ENCODE results near the gene SCPEP1.

The SCPEP1 gene

GRCh38 chr17:57004944-57005579 lies 27.1 kb downstream of the SCPEP1 start:
- DNase-seq = no peak

- DNase-seq = no peak
These were observed 28.1 kb downstream of the SCPEP1 start for GRCh38 chr17:57006040-57006439.

- no peak for DNase-seq
These were observed 31.0 kb downstream of the SCPEP1 start for GRCh38 chr17:57008958-57009357.

- DNase-seq = peak; percentile 20
These were observed 32.0 kb downstream of the SCPEP1 start for GRCh38 chr17:57009737-57010445.

GRCh38 chr17:57010487-57010886 lies 32.6 kb downstream of the SCPEP1 start:
- no peak for DNase-seq

GRCh38 chr17:57011491-57012015 lies 33.6 kb downstream of the SCPEP1 start:
- no peak for DNase-seq

- no peak for DNase-seq
These were observed 38.3 kb downstream of the SCPEP1 start for GRCh38 chr17:57016071-57016763.

- peak; percentile 27 for DNase-seq
These were observed 38.8 kb downstream of the SCPEP1 start for GRCh38 chr17:57016764-57017116.

GRCh38 chr17:57017625-57018024 lies 39.7 kb downstream of the SCPEP1 start:
- DNase-seq = no peak

GRCh38 chr17:57020208-57020607 lies 42.3 kb downstream of the SCPEP1 start:
- DNase-seq = no peak

- DNase-seq = no peak
These were observed 43.5 kb downstream of the SCPEP1 start for GRCh38 chr17:57021226-57021940.

- no peak for DNase-seq
These were observed 47.9 kb downstream of the SCPEP1 start for GRCh38 chr17:57025876-57026275.

GRCh38 chr17:57027852-57028251 lies 49.9 kb downstream of the SCPEP1 start:
- DNase-seq = no peak

- DNase-seq = no peak
These were observed 54.4 kb downstream of the SCPEP1 start for GRCh38 chr17:57032343-57032742.

GRCh38 chr17:57033296-57033695 lies 55.4 kb downstream of the SCPEP1 start:
- no peak for DNase-seq

GRCh38 chr17:57034807-57035754 lies 57.1 kb downstream of the SCPEP1 start:
- no peak for DNase-seq

GRCh38 chr17:57035971-57036481 lies 58.1 kb downstream of the SCPEP1 start:
- no peak for DNase-seq

- no peak for DNase-seq
These were observed 59.5 kb downstream of the SCPEP1 start for GRCh38 chr17:57037411-57037810.

- no peak for DNase-seq
These were observed 60.6 kb downstream of the SCPEP1 start for GRCh38 chr17:57038486-57038885.

GRCh38 chr17:57040571-57040970 lies 62.6 kb downstream of the SCPEP1 start:
- no peak for DNase-seq

GRCh38 chr17:57043276-57043675 lies 65.3 kb downstream of the SCPEP1 start:
- DNase-seq = no peak

Data from fibroblast of skin of abdomen (primary cell).